ENCODE data around the gene VKORC1.

DNA sequence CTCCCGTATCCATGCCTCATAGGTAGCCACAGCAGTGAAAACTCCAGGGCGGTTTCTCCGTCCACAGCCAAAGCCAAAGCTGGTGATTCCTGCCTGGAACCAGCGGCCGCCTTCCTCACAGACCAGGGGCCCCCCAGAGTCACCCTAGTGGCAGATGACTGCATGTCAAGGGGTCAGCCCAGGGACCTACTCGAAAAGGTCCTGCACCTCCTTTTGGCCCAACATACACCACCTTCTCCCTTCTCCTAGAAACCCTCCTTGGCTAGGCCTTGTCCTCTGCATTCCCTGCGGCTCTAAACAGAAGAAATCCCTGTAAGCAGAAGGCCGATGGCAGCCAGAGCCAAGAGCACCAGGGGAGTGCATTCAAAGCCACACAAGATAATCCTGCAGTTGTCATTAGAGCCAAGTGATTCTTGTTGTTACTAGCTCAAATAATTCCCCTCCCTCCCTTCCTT, 49.1 kb upstream of the VKORC1 start:
- no peak for TF ChIP-seq POLR2A (IDR thresholded peaks at IDR 0.05)
- TF ChIP-seq, protein P1, sequence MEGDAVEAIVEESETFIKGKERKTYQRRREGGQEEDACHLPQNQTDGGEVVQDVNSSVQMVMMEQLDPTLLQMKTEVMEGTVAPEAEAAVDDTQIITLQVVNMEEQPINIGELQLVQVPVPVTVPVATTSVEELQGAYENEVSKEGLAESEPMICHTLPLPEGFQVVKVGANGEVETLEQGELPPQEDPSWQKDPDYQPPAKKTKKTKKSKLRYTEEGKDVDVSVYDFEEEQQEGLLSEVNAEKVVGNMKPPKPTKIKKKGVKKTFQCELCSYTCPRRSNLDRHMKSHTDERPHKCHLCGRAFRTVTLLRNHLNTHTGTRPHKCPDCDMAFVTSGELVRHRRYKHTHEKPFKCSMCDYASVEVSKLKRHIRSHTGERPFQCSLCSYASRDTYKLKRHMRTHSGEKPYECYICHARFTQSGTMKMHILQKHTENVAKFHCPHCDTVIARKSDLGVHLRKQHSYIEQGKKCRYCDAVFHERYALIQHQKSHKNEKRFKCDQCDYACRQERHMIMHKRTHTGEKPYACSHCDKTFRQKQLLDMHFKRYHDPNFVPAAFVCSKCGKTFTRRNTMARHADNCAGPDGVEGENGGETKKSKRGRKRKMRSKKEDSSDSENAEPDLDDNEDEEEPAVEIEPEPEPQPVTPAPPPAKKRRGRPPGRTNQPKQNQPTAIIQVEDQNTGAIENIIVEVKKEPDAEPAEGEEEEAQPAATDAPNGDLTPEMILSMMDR (IDR thresholded peaks at IDR 0.05 in 8 of 11, conservative IDR thresholded peaks at IDR 0.05 in 3 of 11), result no peak
- TF ChIP-seq POLR2AphosphoS5 (IDR thresholded peaks at IDR 0.05), result no peak
